Endothelial cell of umbilical vein (primary cell): ENCODE measurements around the gene PTPMT1. TPM values are rescaled to one million over a fixed set of nuclear protein-coding genes. Genes with fewer than 3 reads are reported as not detected.
A peak's percentile ranks its signal among the peaks of the same experiment; 100 is the strongest.
"Not testable (repeated sequence)": the region's sequence is repeated elsewhere in the genome, so short reads cannot be mapped to it uniquely, and the experiment has no call there.

Experiments
- BruUV-seq: library from RNA; stranded (reverse); fragments of 400-500 nt; replicated peaks from 2 replicates; lab custom pipeline; 2021; lab: Mats Ljungman, UMichigan
- CTCF ChIA-PET: fragments of 300-600, 350-600 bp; sonication (Branson Sonifier 250); formaldehyde crosslinking; loops from one replicate; lab custom pipeline; 2021; ENCODE audit warnings: antibody characterized with exemption, inconsistent platforms; lab: Charles Lee
- POLR2A ChIA-PET: fragments of 300-600, 350-600 bp; sonication (Branson Sonifier 250); formaldehyde crosslinking; loops from one replicate; lab custom pipeline; 2021; ENCODE audit warnings: antibody characterized with exemption, inconsistent platforms; lab: Charles Lee
- DNase-seq: peaks from one replicate; pipeline ENCODE4 v3.0.0-alpha.2; 2011; ENCODE audit warnings: low read depth, low spot score
- FAIRE-seq: peaks from 2 replicates; lab custom pipeline; 2011; peaks lifted over from hg19 to GRCh38; lab: Jason Lieb, UNC
- H2AFZ ChIP-seq: 2 replicates; pipeline ENCODE4 v1.6.0; 2012; ENCODE audit warnings: low read depth, low read length, control low read depth, inconsistent platforms
- H3K27ac ChIP-seq: 2 replicates; pipeline ENCODE4 v1.5.1; 2011; ENCODE audit warnings: low read depth, mild to moderate bottlenecking, control low read depth, low read length, moderate library complexity; ENCODE audit not compliant: insufficient read depth
- H3K27me3 ChIP-seq, 2 experiments: 2 replicates each; pipeline versions ENCODE4 v1.6.0 to v1.6.1; 2011; ENCODE audit warnings: low read length in 2 of 2, mixed read lengths in 1 of 2; ENCODE audit not compliant: control insufficient read depth in 2 of 2, insufficient read depth in 2 of 2
- H3K36me3 ChIP-seq, 2 experiments: 2 replicates in 1 of 2; 3 replicates in 1 of 2; pipeline ENCODE4 v1.5.1; 2011; ENCODE audit warnings: low read length in 2 of 2, mild to moderate bottlenecking in 1 of 2, moderate library complexity in 1 of 2; ENCODE audit not compliant: control insufficient read depth in 2 of 2, insufficient read depth in 2 of 2; ENCODE audit errors: extremely low read depth in 1 of 2
- H3K4me1 ChIP-seq: 3 replicates; pipeline ENCODE4 v1.5.1; 2011; ENCODE audit warnings: mild to moderate bottlenecking, low read length; ENCODE audit not compliant: control insufficient read depth, insufficient read depth; ENCODE audit errors: extremely low read depth
- H3K4me2 ChIP-seq: 2 replicates; pipeline ENCODE4 v1.6.1; 2011; ENCODE audit warnings: low read length, control low read depth, mixed read lengths; ENCODE audit not compliant: insufficient read depth
- H3K4me3 ChIP-seq, 3 experiments: fragments of 200-600 bp in 1 of 3; sonication (generic), shearing (Covaris generic) in 1 of 3; replicated peaks in 1 of 3; 2 replicates each; pipeline ENCODE4 v1.5.1; 2011 to 2016; ENCODE audit warnings: control low read depth in 3 of 3, low read length in 3 of 3, mild to moderate bottlenecking in 2 of 3, inconsistent platforms in 1 of 3, low read depth in 1 of 3, moderate library complexity in 1 of 3; ENCODE audit not compliant: insufficient read depth in 1 of 3
- H3K79me2 ChIP-seq: 2 replicates; pipeline ENCODE4 v1.6.0; 2012; ENCODE audit warnings: low read length, inconsistent platforms; ENCODE audit not compliant: control insufficient read depth, insufficient read depth
- H3K9ac ChIP-seq: replicated peaks from 2 replicates; pipeline ENCODE3; 2011; ENCODE audit warnings: low read length, control low read depth; ENCODE audit not compliant: insufficient read depth; ENCODE audit errors: extremely low read depth
- H3K9me1 ChIP-seq: replicated peaks from 3 replicates; pipeline ENCODE4 v1.6.0; 2011; ENCODE audit warnings: mild to moderate bottlenecking, low read length; ENCODE audit not compliant: control insufficient read depth, insufficient read depth; ENCODE audit errors: extremely low read depth
- H3K9me3 ChIP-seq: replicated peaks from 2 replicates; pipeline ENCODE4 v1.5.1; 2012; ENCODE audit warnings: low read length, inconsistent platforms; ENCODE audit not compliant: control insufficient read depth, insufficient read depth
- H4K20me1 ChIP-seq: replicated peaks from 2 replicates; pipeline ENCODE3; 2011; ENCODE audit warnings: mild to moderate bottlenecking, low read length; ENCODE audit not compliant: control insufficient read depth, insufficient read depth; ENCODE audit errors: extremely low read depth
- CTCF ChIP-seq, 2 donors: IDR thresholded peaks; 1 replicate in 1 of 2; 2 replicates in 1 of 2; pipeline ENCODE4 v1.5.1; 2011; ENCODE audit warnings: low read length in 2 of 2, mild to moderate bottlenecking in 2 of 2, moderate library complexity in 2 of 2, control low read depth in 1 of 2, inconsistent platforms in 1 of 2, low read depth in 1 of 2; ENCODE audit not compliant: insufficient read depth in 1 of 2; ENCODE audit errors: extremely low read depth in 1 of 2
- POLR2A ChIP-seq: IDR thresholded peaks from 2 replicates; pipeline ENCODE4 v1.6.1; 2012; ENCODE audit warnings: low read depth, mild to moderate bottlenecking, control low read depth, low read length
- dilution Hi-C: fragments of 300-500 bp; cut with MboI; formaldehyde crosslinking; loops from one replicate; pipeline ENCODE4 v1.15.0; 2019; ENCODE audit warnings: low sequenced_read_pairs; ENCODE audit not compliant: extremely low pct_ligation_motif_present
- intact Hi-C: fragments of 100-400 bp; cut with micrococcal nuclease; formaldehyde crosslinking; loops from one replicate; pipeline ENCODE4 v1.10.0; 2022
- polyA plus RNA-seq, 4 experiments: library from polyadenylated mRNA; depleted of rRNA in 3 of 4; stranded (reverse) in 3 of 4; unstranded in 1 of 4; fragments of >200 nt; gene quantifications; 2 replicates each; pipeline versions ENCODE4 v1.2.1 to v1.2.3, GENCODE V29; 2011 to 2012; ENCODE audit warnings: missing spikeins in 1 of 4
- total RNA-seq: library from RNA; stranded (reverse); gene quantifications from 2 replicates; pipeline ENCODE4 v1.2.3, GENCODE V29; 2021

Gene PTPMT1
- total and polyA plus RNA-seq, 2 donors (not counting 3 experiments of a cell fraction or from before 2014, with no cell fraction given), result 44.6 to 83.1 TPM

- peaks cover 9% of the 10 kb centered on the region for H3K4me1 ChIP-seq
- peaks cover 44% of the 10 kb centered on the region for H3K79me2 ChIP-seq
- no peaks in the 10 kb centered on the region for H3K36me3 ChIP-seq
- H4K20me1 ChIP-seq, result peaks cover 4% of the 10 kb centered on the region
- POLR2A ChIA-PET, result interaction anchor here (1.8 kb wide), 1 partner anchor 87 kb away, joined by 6 read pairs; no protein-coding TSS in a partner anchor
- BruUV-seq, result no TSS peak
- H3K4me3 ChIP-seq, result peak overlapping the region in 2 of 3 experiments; percentile 68 to 75
- CTCF ChIA-PET, result interaction anchor here (0.6 to 4.2 kb wide), 15 partner anchors 10 to 179 kb away, joined by 3 to 41 read pairs (median 4); no protein-coding TSS in a partner anchor
- no peaks in the 10 kb centered on the region for H3K9me1 ChIP-seq
- no peak for FAIRE-seq
- H3K9ac ChIP-seq, result peak overlapping the region; percentile 48
- H2AFZ ChIP-seq, result peak overlapping the region; percentile 94
- H3K9me3 ChIP-seq, result no peaks in the 10 kb centered on the region
- H3K4me2 ChIP-seq, result peak overlapping the region; percentile 90
- H3K27me3 ChIP-seq, result no peaks in the 10 kb centered on the region
- DNase-seq, result no peak
- intact Hi-C loops, result loop anchor here (1.0 to 5.0 kb wide), 5 partner anchors 15 to 146 kb away; partner anchors contain the start of genes KBTBD4, PSMC3 and SLC39A13
- H3K27ac ChIP-seq, result no peak overlapping the region
- dilution Hi-C loops, result no loop called here
- TF ChIP-seq CTCF (IDR thresholded peaks at IDR 0.05; ENCODE audit: extremely low read depth in 1 of 2, insufficient read depth in 1 of 2, low read depth in 1 of 2, low read length in 2 of 2), result peak in 1 of 2 donors; percentile 1
- no peak for TF ChIP-seq POLR2A
Measured at GRCh38 chr11:47553406-47553743, 12.0 kb upstream of the PTPMT1 start.

- H4K20me1 ChIP-seq, H3K36me3 ChIP-seq, H3K27ac ChIP-seq, H3K27me3 ChIP-seq, H3K9me3 ChIP-seq, H3K9me1 ChIP-seq, intact Hi-C loops, H3K4me2 ChIP-seq, BruUV-seq, H2AFZ ChIP-seq, H3K79me2 ChIP-seq, FAIRE-seq, dilution Hi-C loops, H3K4me3 ChIP-seq, DNase-seq, H3K9ac ChIP-seq, H3K4me1 ChIP-seq: not testable (repeated sequence)
- ChIA-PET CTCF (interaction anchor here (0.9 kb wide), 1 partner anchor 8 kb away, joined by 3 read pairs; the partner anchor contains the start of gene PTPMT1), POLR2A (interaction anchor here (0.7 kb wide), 1 partner anchor 38 kb away, joined by 3 read pairs; no protein-coding TSS in a partner anchor)
Measured at GRCh38 chr11:47557004-47557403, 8.4 kb upstream of the PTPMT1 start.
